HFFc6 (cell line): ENCODE data around the gene BTG1. TPM values are rescaled to one million over a fixed set of nuclear protein-coding genes. Genes with fewer than 3 reads are reported as not detected.

Experiments
- DNase-seq: peaks from one replicate; pipeline ENCODE4 v3.0.0-alpha.2; 2018
- H3K27ac Mint-ChIP-seq: 2 replicates; pipeline ENCODE4 v1.8.0; 2020; ENCODE audit warnings: mild to moderate bottlenecking, mixed read lengths
- H3K27me3 Mint-ChIP-seq: 2 replicates; pipeline ENCODE4 v1.8.0; 2021; ENCODE audit warnings: mild to moderate bottlenecking, moderate library complexity, mixed read lengths; ENCODE audit not compliant: insufficient read depth
- H3K36me3 Mint-ChIP-seq: 2 replicates; pipeline ENCODE4 v1.8.0; 2021; ENCODE audit warnings: low read depth, mixed read lengths
- H3K4me1 Mint-ChIP-seq: 2 replicates; pipeline ENCODE4 v1.8.0; 2020; ENCODE audit warnings: low read depth, mixed read lengths
- H3K4me3 Mint-ChIP-seq: 2 replicates; pipeline ENCODE4 v1.8.0; 2020; ENCODE audit warnings: mild to moderate bottlenecking, moderate library complexity, mixed read lengths
- H3K9me3 Mint-ChIP-seq: 2 replicates; pipeline ENCODE4 v1.8.0; 2020; ENCODE audit warnings: mild to moderate bottlenecking, mixed read lengths
- CTCF ChIP-seq: fragments of 200-600 bp; sonication (generic); IDR thresholded peaks from 2 replicates; pipeline ENCODE4 v1.5.0; 2021; ENCODE audit warnings: antibody characterized with exemption, mild to moderate bottlenecking
- total RNA-seq, 6 experiments: library from RNA; stranded (reverse); fragmentation: NEBNext Ultra II Directional; extraction: Animal tissue kit (Norgen Biotek cat#: 25700); gene quantifications; 2 replicates in 1 of 6; 3 replicates in 5 of 6; pipeline ENCODE4 v1.2.3, GENCODE V29; 2021

Gene BTG1
- total RNA-seq, 6 experiments from 2014 or later: 38.7 to 49.9 (median 45.3) TPM

- Mint-ChIP-seq H3K36me3 (no peaks in the 10 kb centered on the region), H3K27ac (no peak overlapping the region), H3K4me1 (peaks cover 33% of the 10 kb centered on the region), H3K4me3 (no peak overlapping the region), H3K27me3 (no peaks in the 10 kb centered on the region), H3K9me3 (no peaks in the 10 kb centered on the region)
- no peak for DNase-seq
- TF ChIP-seq CTCF: no peak
Measured at GRCh38 chr12:92107094-92107493, 38.6 kb downstream of the BTG1 start.

- Mint-ChIP-seq H3K27me3 (no peaks in the 10 kb centered on the region), H3K27ac (no peak overlapping the region), H3K9me3 (no peaks in the 10 kb centered on the region), H3K4me3 (no peak overlapping the region), H3K4me1 (peaks cover 30% of the 10 kb centered on the region), H3K36me3 (no peaks in the 10 kb centered on the region)
- TF ChIP-seq CTCF: no peak
- DNase-seq: no peak
Measured at GRCh38 chr12:92105676-92106075, 40.0 kb downstream of the BTG1 start.

GRCh38 chr12:92105110-92105509 lies 40.5 kb downstream of the BTG1 start:
- no peak overlapping the region for H3K4me3 Mint-ChIP-seq
- peaks cover 30% of the 10 kb centered on the region for H3K4me1 Mint-ChIP-seq
- H3K9me3 Mint-ChIP-seq: no peaks in the 10 kb centered on the region
- TF ChIP-seq CTCF: no peak
- H3K36me3 Mint-ChIP-seq: 0 out of 2 replicates have a peak, but pooled peaks cover 3% of the 10 kb centered on the region
- H3K27me3 Mint-ChIP-seq: no peaks in the 10 kb centered on the region
- no peak overlapping the region for H3K27ac Mint-ChIP-seq
- no peak for DNase-seq

GRCh38 chr12:92102606-92103005 lies 43.0 kb downstream of the BTG1 start:
- Mint-ChIP-seq H3K36me3 (0 out of 2 replicates have a peak, but pooled peaks cover 11% of the 10 kb centered on the region), H3K27ac (no peak overlapping the region), H3K27me3 (no peaks in the 10 kb centered on the region), H3K4me1 (peaks cover 12% of the 10 kb centered on the region), H3K9me3 (no peaks in the 10 kb centered on the region), H3K4me3 (no peak overlapping the region)
- no peak for DNase-seq
- no peak for TF ChIP-seq CTCF

- TF ChIP-seq CTCF: no peak
- DNase-seq: no peak
- H3K36me3 Mint-ChIP-seq: 0 out of 2 replicates have a peak, but pooled peaks cover 11% of the 10 kb centered on the region
- no peaks in the 10 kb centered on the region for H3K9me3 Mint-ChIP-seq
- peaks cover 37% of the 10 kb centered on the region for H3K4me1 Mint-ChIP-seq
- H3K4me3 Mint-ChIP-seq: no peak overlapping the region
- no peaks in the 10 kb centered on the region for H3K27me3 Mint-ChIP-seq
- no peak overlapping the region for H3K27ac Mint-ChIP-seq
Measured at GRCh38 chr12:92098594-92099380, 46.9 kb downstream of the BTG1 start.
